HG03469 (cell line): ENCODE data around the gene INSIG1.

ENCODE experiments used
- ATAC-seq: cut with Tn5 transposase; IDR thresholded peaks from one replicate; pipeline ENCODE4 v1.9.1; 2021; ENCODE audit warnings: mild to moderate bottlenecking, moderate library complexity, moderate number of reproducible peaks; ENCODE audit not compliant: unreplicated experiment

Gene INSIG1

DNA sequence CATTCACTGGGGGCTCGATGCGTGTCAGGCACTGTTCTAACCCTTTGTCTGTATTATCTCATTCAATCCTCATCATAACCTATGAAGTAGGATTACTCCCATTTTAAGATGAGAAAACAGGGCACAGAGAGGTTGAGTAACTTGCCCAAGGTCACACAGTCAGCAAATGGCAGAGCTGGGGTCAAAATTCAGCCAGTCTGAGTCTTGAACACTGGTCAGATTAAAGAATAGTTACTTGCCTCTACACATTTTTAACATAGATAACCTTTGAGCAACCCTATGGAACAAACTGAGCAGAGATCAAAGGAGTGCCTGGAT lies 27.2 kb downstream of the INSIG1 start:
- no peak for ATAC-seq

DNA sequence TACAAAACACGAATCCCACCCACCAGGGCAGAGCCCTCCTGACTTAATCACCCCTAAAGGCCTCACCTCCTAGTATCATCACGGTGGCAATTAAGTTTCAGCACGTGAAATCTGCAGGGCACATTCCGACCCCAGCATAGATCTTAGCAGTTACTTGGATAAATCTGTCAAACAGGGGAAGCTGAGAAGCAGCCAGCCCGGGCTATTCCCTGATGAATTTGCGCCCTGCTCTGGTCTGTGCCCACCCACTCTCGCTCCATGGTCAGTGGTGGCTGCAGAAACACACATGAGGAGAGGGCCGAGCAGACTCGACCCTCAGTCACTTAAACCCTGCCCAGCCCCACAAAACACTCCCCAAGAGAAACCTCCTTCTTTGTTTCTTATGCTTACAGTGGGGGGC lies 28.7 kb downstream of the INSIG1 start:
- ATAC-seq: no peak

DNA sequence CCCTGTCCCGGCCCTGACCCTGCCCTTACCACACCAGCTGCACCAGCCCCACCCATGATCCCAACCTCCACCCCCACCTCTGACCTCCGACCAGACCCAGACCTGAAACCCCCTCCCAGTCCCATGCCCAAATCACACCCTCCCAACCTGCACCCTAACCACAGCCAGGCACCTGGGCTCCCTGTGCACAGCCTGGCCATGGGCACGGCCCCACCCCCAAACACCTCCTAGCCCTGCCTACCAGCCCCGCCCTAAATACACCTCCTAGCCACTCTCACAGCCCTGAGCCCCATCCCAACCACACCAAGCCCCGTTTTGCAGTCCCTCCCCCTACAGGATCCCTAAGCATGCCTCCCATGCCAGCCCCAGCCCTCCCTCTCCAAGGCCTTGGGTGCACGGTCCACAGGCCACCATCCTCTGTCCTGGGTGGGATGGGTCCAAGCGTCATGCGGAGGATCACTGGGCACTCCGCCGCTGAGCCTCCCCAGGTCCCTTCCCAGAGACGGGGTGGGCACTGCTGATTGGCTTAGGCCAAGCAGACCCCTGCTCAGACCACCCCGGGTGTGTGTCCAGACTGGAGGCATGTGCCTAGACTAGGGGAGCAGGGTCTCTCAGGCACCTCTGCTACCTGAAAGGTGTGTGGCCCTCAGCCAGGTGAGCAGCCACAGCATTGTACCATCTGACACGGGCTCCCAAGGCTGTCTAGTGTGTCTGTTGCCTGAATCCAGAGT lies 30.1 kb downstream of the INSIG1 start:
- ATAC-seq: no peak

DNA sequence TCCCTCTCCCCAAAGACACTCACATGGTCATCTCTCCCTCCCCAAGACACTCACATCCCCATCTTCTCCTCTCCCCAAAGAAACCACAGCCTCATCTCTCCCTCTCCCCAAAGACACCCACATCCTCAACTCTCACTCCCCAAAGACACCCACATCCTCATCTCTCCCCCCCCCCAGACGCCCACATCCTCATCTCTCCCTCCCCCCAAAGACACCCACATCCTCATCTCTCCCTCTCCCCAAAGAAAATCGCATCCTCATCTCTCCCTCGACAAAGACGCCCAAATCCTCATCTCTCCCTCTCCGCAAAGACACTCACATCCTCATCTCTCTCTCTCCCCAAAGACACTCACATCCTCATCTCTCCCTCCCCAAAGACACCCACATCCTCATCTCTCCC lies 31.5 kb downstream of the INSIG1 start:
- no peak for ATAC-seq

DNA sequence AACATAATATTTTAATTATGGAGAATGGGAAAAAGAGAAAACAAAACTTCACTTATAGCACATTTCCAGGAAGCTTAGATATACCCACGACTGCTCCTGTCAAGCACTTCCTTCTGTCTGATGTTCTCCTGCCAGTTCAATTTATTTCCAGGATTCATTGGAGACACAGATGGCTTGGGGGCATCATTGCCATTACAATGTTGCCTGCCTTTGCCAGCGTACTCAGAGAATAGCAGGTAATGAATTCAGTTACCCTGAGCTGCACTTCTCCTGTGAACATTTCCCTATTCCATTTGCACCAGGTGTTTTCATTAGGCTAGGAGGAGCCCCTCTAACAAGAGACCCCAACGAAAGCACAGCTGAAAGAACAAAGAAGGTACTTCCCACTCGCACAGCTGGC lies 33.7 kb downstream of the INSIG1 start:
- no peak for ATAC-seq

DNA sequence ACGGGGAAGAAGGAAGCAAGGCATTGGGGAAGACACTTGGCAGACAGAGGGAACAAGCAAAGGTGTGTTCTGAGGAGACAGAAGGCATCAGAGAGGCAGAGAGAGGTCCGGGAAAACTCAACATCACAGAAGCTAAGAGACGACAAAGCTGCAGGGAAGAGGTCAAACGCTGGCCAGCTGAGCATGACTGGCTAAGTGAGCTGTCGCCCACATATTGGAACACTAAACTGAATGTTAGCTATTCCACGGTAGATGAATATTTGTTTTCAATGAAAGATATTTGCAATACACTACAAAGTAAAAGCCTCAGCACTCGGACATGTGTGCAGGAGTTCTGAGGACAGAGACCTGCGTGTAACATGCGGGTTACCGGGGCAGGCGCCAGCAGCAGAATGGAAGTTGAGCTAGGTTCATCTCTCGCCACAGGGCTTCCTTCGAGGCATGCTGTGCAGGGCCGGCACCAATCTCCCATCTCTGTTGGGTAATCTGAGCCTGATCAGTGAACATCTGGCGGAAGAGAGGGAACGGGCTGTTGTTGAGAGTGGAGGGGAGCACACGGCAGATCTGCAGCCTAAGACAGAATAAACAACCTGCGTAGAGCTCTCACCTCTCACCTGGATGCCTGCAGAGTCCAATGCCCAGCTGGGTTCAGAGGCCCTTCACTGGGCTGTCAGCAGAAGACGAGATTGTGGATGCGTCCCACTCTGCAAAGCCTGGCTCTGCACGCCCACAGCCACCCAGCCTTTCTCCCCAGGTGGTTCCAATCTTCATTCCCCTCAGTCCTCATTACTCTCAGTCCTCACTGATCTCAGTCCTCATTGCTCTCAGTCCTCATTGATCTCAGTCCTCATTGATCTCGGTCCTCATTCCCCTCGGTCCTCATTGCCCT lies 35.9 kb downstream of the INSIG1 start:
- no peak for ATAC-seq

DNA sequence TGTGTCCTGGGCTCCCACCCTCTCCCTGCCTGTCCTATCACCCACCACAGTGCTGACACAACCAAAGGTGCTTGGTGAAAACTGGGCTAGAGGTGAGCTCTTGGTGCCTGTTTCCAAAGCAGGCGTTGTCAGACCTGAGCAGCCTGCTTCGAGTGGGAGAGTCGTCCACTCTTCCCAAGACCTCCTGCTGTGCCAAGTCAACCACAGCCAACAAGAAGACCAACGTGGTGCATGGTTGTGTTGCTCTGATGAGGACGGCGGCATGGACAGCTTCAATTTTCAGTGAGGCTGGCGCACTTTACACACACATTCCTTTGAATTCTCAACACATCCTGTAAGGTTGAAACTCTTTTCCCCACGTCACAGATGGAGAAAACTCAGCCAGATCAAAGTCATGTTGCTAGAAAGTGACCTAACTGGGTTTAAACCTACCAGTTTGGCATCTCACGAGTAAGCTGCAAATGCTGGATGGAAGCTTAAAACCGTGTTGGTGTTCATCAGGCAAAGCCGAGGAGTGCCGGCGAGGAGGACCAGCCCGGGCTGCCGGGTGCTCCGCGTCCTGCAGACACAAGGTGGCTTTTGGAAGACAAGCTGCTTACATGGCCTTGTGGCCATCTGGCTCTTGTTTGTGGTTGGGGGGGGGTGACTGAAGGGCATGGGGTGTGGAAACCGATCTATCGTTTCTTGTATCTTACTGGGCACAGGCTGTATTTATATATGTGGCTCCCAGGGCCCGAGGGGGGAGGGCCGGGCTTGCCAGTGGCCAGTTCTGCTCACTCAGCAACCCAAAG lies 39.3 kb downstream of the INSIG1 start:
- ATAC-seq: no peak

DNA sequence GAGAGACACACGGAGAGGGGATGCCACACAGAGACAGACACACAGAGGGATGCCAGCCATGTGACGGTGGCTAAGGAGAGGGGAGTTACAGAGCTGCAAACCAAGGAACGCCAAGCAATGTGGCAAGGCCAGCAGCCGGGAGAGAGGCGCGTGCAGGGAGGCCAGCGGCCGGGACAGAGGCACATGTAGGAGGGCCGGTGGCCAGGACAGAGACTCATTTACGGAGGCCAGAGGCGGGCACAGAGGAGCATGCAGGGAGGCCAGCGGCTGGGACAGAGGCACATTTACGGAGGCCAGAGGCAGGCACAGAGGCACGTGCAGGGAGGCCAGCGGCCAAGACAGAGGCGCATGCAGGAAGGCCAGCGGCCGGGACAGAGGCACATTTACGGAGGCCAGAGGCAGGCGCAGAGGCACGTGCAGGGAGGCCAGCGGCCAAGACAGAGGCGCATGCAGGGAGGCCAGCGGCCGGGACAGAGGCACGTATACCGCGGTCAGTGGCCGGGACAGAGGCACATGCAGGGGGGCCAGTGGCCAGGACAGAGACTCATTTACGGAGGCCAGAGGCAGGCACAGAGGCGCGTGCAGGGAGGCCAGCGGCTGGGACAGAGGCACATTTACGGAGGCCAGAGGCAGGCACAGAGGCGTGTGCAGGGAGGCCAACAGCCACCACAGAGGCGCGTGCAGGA lies 40.4 kb downstream of the INSIG1 start:
- no peak for ATAC-seq

DNA sequence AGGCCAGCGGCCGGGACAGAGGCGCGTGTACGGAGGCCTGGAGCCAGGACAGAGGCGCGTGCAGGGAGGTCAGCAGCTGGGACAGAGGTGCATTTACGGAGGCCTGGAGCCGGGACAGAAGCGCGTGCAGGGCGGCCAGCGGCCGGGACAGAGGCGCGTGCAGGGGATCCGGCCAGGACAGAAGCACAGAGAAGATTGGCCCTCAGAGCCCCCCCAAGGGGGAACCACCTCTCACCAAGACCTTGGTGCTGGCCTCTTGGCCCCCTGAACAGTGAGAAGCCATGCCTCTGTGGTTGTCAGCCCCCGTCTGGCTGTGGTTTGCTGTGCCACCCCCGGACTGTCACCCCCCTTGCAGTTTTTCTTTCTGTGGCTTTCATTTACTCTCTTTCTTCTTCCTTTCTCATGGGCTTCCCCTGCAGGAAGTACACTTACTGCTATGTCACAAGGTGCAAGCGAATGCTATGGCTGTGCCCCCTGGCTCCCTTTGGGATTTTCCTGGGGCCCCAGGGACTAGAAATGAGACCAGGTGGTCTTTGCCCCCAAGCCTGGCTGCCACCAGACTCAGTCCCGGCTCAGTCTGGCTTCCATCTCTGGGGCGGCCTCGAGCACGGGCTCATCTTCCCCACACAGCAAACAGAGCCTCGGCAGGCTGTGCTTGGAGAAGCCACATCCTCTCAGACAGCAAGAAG lies 41.1 kb downstream of the INSIG1 start:
- no peak for ATAC-seq

DNA sequence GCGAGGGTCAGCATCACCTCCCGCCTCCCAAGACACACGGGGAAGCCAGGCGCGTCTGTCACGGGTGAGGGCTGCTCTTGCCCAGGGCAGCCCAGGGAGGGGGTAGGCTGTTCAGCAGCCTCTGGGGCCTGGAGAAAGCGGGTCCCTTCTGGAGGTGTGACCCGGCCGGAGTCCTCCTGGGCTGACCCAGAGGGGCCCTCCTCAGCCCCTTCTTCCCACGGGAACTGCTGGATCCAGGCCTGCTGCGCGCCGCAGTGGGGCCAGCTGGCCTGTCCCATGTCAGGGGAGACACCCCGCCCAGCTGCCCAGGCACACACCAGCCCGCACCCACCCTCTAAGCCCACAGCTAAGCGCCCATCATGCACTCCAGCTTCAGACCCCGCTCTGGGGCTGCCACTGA lies 41.8 kb downstream of the INSIG1 start:
- no peak for ATAC-seq

DNA sequence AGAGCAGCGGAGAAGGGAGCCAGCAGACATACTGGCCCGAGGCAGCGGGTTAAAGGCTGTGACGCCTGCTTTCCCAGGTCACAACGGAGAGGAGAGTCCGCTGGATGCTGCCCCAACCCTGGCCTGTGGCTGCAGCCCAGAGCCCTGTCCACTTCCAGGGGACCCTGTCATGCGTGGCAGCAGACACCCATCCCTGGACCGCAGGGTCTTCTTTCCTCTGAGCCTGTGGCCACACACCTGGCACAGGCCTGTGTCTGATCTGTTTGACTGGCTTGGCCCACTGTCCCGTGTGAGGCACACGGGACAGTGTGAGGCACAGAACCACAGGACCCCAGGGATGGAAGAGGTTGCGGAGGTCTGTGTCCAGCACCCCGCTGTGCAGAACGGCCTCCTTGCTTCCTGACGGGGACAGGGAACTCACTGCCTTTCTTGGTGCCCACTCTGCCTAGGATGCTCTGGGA lies 42.4 kb downstream of the INSIG1 start:
- no peak for ATAC-seq

DNA sequence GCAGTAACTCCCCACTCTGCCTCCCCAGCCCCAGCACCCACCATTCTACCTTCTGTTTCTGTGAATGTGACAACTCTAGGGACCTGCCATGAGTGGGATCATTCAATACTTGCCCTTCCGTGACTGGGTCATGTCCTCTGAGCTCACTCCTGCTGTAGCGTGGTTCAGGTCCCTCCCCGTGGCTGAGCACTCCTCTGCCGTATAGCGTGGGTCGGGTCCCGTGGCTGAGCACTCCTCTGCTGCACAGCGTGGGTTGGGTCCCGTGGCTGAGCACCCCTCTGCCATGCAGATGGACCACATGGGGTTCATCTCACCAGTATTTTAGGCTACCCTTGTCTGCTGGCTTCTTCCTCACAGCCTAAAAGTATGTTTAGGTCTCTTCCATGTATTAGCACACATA lies 43.0 kb downstream of the INSIG1 start:
- no peak for ATAC-seq

DNA sequence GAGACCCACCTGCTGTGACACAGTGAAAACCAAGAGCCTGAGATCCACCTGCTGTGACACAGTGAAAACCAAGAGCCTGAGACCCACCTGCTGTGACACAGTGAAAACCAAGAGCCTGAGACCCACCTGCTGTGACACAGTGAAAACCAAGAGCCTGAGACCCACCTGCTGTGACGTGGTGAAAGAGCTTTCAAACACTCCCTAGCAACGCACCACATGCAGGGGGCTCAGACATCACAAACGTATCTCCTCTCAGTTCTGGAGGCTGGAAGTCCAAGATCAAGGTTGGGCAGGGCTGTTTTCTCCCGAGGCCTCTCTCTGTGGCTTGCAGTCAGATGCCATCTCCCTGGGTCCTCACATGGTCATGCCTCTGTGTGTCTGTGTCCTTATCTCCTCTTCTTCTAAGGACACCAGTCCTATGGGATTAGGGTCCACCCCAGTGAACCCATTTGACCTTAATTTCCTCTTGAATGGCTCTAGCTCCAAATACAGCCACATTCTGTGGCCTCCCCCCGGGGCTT lies 43.8 kb downstream of the INSIG1 start:
- ATAC-seq: no peak

DNA sequence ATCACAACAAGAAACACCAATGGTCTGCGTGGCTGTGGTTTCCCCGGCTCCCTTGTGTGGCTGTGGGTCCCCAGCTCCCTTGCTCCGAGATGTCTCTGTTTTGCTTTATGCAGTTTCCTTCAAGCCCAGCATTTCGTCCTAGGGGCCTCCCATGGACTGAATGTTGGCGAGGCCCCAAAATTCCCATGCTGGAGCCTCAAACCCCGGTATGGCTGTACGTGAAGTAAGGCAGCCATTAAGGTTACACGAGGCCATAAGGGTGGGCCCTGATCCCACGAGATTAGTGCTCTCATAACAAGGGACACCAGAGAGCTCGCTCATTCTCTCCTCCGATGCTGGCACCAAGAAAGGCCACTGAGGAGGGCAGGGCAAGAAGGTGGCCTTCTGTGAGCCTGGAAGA lies 44.6 kb downstream of the INSIG1 start:
- ATAC-seq: no peak

DNA sequence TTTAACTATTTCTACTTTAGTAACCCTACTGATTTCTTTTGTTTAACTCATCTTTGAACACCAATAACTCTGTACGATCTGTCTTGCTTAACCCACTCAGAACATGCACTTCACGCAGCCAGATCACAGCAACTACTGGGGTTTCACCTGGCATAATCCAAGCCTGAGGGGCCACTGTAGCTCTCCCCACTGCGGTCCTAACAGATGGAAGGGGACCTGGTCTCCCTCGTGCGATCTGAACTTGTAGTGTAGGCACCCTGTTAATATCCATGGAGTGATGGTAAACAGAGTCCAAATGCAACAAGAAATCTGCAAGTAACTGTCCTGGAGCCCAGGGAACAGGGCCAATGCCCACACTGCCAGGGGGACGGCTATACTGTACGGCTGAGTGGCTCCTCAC lies 45.5 kb downstream of the INSIG1 start:
- ATAC-seq: no peak

DNA sequence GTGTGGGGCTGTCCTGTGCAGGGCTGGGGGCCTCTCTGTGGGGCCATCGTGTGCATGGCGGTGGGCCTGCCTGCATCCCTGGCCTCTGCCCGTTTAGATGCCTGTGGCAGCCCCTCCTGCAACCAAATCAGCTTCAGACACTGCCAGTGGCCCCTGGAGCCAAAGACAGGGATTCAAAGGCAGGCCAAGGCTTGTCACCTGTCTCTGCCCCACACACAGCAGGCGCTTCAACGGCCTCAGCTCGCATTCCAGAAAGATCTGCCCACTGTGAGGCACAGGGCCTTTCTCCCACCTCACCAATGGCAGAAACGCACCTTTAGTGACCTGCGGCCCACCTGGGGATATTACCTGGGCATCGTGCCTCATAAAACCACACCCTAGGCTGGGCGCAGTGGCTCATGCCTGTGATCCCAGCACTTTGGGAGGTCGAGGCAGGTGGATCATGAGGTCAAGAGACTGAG lies 46.0 kb downstream of the INSIG1 start:
- no peak for ATAC-seq

DNA sequence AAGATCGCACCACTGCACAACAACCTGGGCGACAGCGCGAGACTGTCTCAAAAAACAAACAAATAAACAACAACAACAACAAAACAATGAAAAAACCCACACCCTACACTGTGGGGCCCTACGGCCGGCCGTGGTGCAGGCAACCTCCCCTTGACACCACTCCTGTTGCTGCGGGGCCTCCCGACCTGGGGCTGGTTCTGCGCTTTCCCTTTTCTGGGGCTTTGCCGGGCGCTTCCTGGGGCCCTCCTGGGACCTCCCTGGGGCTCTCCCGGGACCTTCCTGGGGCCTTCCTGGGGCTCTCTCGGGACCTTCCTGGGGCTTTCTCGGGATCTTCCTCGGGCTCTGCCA lies 46.6 kb downstream of the INSIG1 start:
- ATAC-seq: no peak

DNA sequence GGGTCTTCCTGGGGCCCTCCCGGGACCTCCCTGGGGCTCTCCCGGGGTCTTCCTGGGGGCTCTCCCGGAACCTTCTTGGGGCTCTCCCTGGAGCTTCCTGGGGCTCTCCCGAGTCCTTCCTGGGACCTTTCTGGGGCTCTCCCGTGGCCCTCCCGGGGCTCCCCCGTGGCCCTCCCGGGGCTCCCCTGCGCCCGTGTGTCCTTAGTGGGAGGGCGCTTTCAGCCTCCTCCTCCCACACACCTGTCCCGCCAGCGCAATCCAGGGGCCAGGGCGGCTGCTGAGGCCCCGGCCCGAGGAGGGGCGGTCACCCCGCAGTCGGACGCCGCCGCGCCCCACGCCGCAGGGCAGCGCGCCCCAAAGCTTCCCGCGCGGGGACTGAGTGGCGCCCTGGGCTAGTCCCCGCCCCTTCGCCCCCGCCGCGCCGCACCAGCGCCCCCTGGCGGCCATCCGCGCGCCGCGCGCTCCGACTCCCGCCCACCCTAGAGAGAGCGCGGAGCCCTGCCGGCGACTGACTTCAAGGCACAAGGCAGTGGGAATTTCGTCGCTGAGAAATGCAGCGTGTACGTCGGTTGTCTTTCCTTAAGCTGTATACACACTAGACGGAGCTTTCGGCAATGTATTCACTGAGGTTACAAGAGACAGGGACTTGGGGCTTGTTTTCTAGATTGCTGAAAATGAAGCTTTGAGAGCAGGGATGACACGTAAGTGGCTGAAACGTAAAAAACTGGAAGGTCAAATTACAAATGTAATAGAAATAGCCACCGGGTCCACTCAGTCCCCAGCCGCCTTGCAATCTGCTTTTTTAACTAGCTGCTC lies 47.1 kb downstream of the INSIG1 start:
- ATAC-seq: peak; percentile 86

DNA sequence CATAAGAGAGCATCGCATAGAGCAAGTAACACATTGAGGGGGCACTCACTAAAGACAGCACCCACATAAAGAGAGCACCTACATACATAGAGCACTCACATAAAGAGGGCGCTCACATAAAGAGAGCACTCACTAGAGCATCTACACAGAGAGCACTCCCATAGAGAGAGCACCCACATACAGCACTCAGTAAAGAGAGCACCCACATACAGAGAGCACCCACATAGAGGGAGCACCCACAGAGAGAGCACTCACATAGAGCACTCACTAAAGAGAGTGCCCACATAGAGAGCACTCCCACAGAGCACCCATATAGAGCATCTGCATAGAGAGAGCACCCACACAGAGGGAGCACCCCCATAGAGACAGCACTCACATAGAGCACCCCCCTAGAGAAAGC lies 47.8 kb downstream of the INSIG1 start:
- ATAC-seq: no peak
